IPS DF 6.9 (cell line): ENCODE results near the gene CCDC97.

Source experiments
- DNase-seq: peaks from one replicate; pipeline ENCODE4 v3.0.0-alpha.2; 2013; ENCODE audit warnings: low read depth, low spot score
- H3K27ac ChIP-seq: one replicate; pipeline ENCODE4 v1.5.1; 2013; ENCODE audit warnings: low read length, control low read depth
- H3K27me3 ChIP-seq: 2 replicates; pipeline ENCODE4 v1.6.1; 2013; ENCODE audit warnings: mild to moderate bottlenecking, low read length; ENCODE audit not compliant: control insufficient read depth, insufficient read depth
- H3K36me3 ChIP-seq: 2 replicates; pipeline ENCODE4 v1.6.1; 2013; ENCODE audit warnings: low read length; ENCODE audit not compliant: control insufficient read depth, insufficient read depth
- H3K4me1 ChIP-seq: 2 replicates; pipeline ENCODE4 v1.6.1; 2013; ENCODE audit warnings: low read length; ENCODE audit not compliant: control insufficient read depth, insufficient read depth
- H3K4me3 ChIP-seq: 2 replicates; pipeline ENCODE4 v1.5.1; 2013; ENCODE audit warnings: mild to moderate bottlenecking, low read length
- H3K9me3 ChIP-seq: 2 replicates; pipeline ENCODE4 v1.6.1; 2013; ENCODE audit warnings: low read length, inconsistent platforms; ENCODE audit not compliant: control insufficient read depth, insufficient read depth
- WGBS: extraction: QIAGEN DNeasy Blood & Tissue Kit; methylation state at CpG from one replicate; pipeline ENCODE4 v1.1.7; 2013; ENCODE audit warnings: mixed read lengths, missing lambda C conversion rate; ENCODE audit not compliant: insufficient read length, insufficient coverage; 5-methylcytosine and 5-hydroxymethylcytosine counted together

Gene CCDC97

GRCh38 chr19:41354343-41354953 is 44.5 kb downstream of the CCDC97 start:
- H3K9me3 ChIP-seq, result no peaks in the 10 kb centered on the region
- H3K4me1 ChIP-seq, result peaks cover 1% of the 10 kb centered on the region; the same call in 1 of the 2 replicates
- H3K36me3 ChIP-seq, result no peaks in the 10 kb centered on the region
- DNase-seq, result no peak
- WGBS, result no CpG with 5 or more reads among the region's 23 CpGs
- H3K27ac ChIP-seq, result no peak overlapping the region
- H3K4me3 ChIP-seq, result no peak overlapping the region; the same call in 1 of the 2 replicates
- peaks cover 14% of the 10 kb centered on the region for H3K27me3 ChIP-seq

- Histone ChIP-seq H3K4me3 (no peak overlapping the region), H3K36me3 (no peaks in the 10 kb centered on the region), H3K27me3 (peaks cover 14% of the 10 kb centered on the region), H3K4me1 (peaks cover 1% of the 10 kb centered on the region; the same call in 1 of the 2 replicates), H3K27ac (no peak overlapping the region), H3K9me3 (no peaks in the 10 kb centered on the region)
- no CpG with 5 or more reads among the region's 1 CpG for WGBS
- DNase-seq, result no peak
These were observed 45.1 kb downstream of the CCDC97 start for GRCh38 chr19:41355035-41355434.

DNA sequence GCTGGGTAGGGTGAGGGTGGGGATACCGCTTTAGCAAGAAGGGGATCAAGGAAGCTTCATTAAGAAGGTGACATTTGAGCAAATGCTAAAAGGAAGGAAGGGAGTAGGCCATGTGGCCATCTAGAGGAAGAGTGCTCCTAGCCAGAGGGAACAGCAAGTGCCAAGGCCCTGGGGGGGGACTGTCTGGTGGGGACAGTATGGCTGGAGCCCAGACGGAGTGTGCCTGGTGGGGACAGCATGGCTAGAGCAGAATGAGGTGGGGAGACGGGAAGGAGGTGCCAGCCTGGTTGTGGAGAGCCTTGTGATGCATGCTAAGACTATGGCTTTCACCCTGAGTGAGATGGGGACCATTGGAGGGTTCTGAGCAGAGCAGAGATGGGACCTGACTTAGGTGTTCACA is 45.8 kb downstream of the CCDC97 start:
- no peak for DNase-seq
- Histone ChIP-seq H3K4me3 (no peak overlapping the region), H3K4me1 (peaks cover 1% of the 10 kb centered on the region; the same call in 1 of the 2 replicates), H3K9me3 (no peaks in the 10 kb centered on the region), H3K27ac (no peak overlapping the region), H3K27me3 (peaks cover 13% of the 10 kb centered on the region), H3K36me3 (no peaks in the 10 kb centered on the region)
- no CpG with 5 or more reads among the region's 3 CpGs for WGBS

GRCh38 chr19:41356984-41357739 is 47.2 kb downstream of the CCDC97 start:
- no peaks in the 10 kb centered on the region for H3K9me3 ChIP-seq
- no peak overlapping the region for H3K4me3 ChIP-seq
- peaks cover 2% of the 10 kb centered on the region for H3K27me3 ChIP-seq
- H3K36me3 ChIP-seq, result no peaks in the 10 kb centered on the region
- no CpG with 5 or more reads among the region's 11 CpGs for WGBS
- H3K4me1 ChIP-seq, result peaks cover 1% of the 10 kb centered on the region; the same call in 1 of the 2 replicates
- DNase-seq, result no peak
- no peak overlapping the region for H3K27ac ChIP-seq

GRCh38 chr19:41357746-41358145 is 47.8 kb downstream of the CCDC97 start:
- H3K4me1 ChIP-seq, result peaks cover 1% of the 10 kb centered on the region; the same call in 1 of the 2 replicates
- no peak overlapping the region for H3K4me3 ChIP-seq
- no peak for DNase-seq
- no peaks in the 10 kb centered on the region for H3K27me3 ChIP-seq
- H3K9me3 ChIP-seq, result no peaks in the 10 kb centered on the region
- WGBS, result no CpG with 5 or more reads among the region's 13 CpGs
- no peaks in the 10 kb centered on the region for H3K36me3 ChIP-seq
- no peak overlapping the region for H3K27ac ChIP-seq

DNA sequence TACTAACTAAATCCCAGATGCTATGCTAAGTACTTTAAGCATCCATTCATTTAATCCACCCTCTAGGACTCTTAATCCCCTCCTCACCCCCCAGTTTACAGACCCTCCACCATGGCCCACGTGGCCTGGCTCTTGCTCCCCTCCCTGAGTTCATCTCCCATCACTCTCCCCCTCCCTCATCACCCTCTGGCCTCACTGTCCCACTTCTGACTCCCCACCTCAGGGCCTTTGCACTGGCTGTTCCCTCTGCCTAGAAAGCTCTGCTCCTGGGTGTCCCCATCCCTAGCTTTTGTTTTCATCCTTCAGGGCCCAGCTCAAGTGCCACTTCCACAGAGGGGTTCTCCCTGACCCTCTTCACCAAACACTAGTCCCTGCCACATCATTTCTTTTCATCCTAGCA is 49.8 kb downstream of the CCDC97 start:
- H3K4me3 ChIP-seq, result no peak overlapping the region
- no peaks in the 10 kb centered on the region for H3K36me3 ChIP-seq
- DNase-seq, result no peak
- peaks cover under 1% of the 10 kb centered on the region; the same call in 1 of the 2 replicates for H3K4me1 ChIP-seq
- H3K27me3 ChIP-seq, result no peaks in the 10 kb centered on the region
- no peak overlapping the region for H3K27ac ChIP-seq
- no peaks in the 10 kb centered on the region for H3K9me3 ChIP-seq
- no CpG with 5 or more reads among the region's 1 CpG for WGBS

DNA sequence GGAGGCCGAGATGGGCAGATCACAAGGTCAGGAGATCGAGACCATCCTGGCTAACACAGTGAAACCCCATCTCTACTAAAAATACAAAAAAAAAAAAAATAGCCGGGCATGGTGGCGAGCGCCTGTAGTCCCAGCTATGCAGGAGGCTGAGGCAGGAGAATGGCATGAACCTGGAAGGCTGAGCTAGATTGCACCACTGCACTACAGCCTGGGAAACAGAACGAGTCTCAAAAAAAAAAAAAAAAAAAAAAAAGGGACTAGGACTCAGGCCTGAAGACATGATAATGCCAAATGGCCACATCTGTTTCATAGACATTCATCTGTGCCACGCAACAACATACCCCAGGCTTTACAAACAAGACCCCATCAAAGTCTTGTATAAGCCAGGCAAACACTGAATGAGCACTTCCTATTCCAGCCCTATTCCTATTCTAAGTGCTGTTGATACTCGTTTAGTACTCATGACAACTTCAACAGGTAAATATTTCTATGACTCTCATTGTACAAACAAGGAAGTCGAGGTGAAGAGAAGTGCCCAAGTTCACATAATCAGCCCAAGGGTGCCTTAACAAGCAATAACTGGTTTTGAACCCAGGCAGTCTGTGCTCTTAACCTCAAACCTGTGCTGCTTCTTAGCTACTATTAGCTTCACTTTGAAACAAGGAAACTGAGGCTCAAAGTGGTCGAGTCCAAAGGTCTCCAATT is 52.3 kb downstream of the CCDC97 start:
- WGBS, result no CpG with 5 or more reads among the region's 10 CpGs
- no peaks in the 10 kb centered on the region for H3K4me1 ChIP-seq
- H3K4me3 ChIP-seq, result no peak overlapping the region
- H3K27me3 ChIP-seq, result no peaks in the 10 kb centered on the region
- H3K27ac ChIP-seq, result no peak overlapping the region
- H3K9me3 ChIP-seq, result no peaks in the 10 kb centered on the region
- DNase-seq, result no peak
- no peaks in the 10 kb centered on the region for H3K36me3 ChIP-seq

- no peak for DNase-seq
- no peaks in the 10 kb centered on the region for H3K36me3 ChIP-seq
- H3K4me3 ChIP-seq, result peak overlapping the region; percentile 14; the same call in 1 of the 2 replicates
- WGBS, result no CpG with 5 or more reads among the region's 6 CpGs
- H3K9me3 ChIP-seq, result no peaks in the 10 kb centered on the region
- H3K4me1 ChIP-seq, result no peaks in the 10 kb centered on the region
- no peaks in the 10 kb centered on the region for H3K27me3 ChIP-seq
- H3K27ac ChIP-seq, result no peak overlapping the region
These were observed 53.4 kb downstream of the CCDC97 start for GRCh38 chr19:41363371-41363752.

GRCh38 chr19:41363753-41364523 is 54.0 kb downstream of the CCDC97 start, which contains the start of gene B9D2:
Gene B9D2 (minus strand): TSS chr19:41364149. CDS start chr19:41363519, 630 bp downstream.
- Histone ChIP-seq H3K36me3 (no peaks in the 10 kb centered on the region), H3K4me1 (no peaks in the 10 kb centered on the region), H3K27me3 (no peaks in the 10 kb centered on the region), H3K9me3 (no peaks in the 10 kb centered on the region), H3K4me3 (peak within 1 kb of the TSS; percentile 71; the same call in 1 of the 2 replicates), H3K27ac (no peak within 1 kb of the TSS)
- DNase-seq, result peak; percentile 97
- WGBS, result no CpG with 5 or more reads among the region's 56 CpGs
